BE2C (cell line): ENCODE data around the gene MORN5.
A peak's percentile ranks its signal among the peaks of the same experiment; 100 is the strongest.

Experiments
- DNase-seq: peaks from one replicate; pipeline ENCODE4 v3.0.0-alpha.2; 2020
- H3K27me3 ChIP-seq: fragments of 250-450 bp; sonication (Bioruptor Pico); 2 replicates; pipeline ENCODE4 v1.5.1; 2020; ENCODE audit warnings: mild to moderate bottlenecking
- H3K36me3 ChIP-seq: fragments of 250-450 bp; sonication (Bioruptor Pico); 2 replicates; pipeline ENCODE4 v1.5.1; 2020; ENCODE audit warnings: mild to moderate bottlenecking
- H3K4me1 ChIP-seq: fragments of 250-450 bp; sonication (Bioruptor Pico); 2 replicates; pipeline ENCODE4 v1.5.1; 2020
- H3K4me3 ChIP-seq: 2 replicates; pipeline ENCODE4 v1.5.1; 2011; ENCODE audit warnings: low read depth, low read length
- H3K9me3 ChIP-seq: fragments of 250-450 bp; sonication (Bioruptor Pico); 2 replicates; pipeline ENCODE4 v1.5.1; 2020
- TF ChIP-seq, protein P1 (sequence below): IDR thresholded peaks from 2 replicates; pipeline ENCODE4 v1.5.1; 2012; ENCODE audit warnings: mild to moderate bottlenecking, low read depth, low read length

Gene MORN5

DNA sequence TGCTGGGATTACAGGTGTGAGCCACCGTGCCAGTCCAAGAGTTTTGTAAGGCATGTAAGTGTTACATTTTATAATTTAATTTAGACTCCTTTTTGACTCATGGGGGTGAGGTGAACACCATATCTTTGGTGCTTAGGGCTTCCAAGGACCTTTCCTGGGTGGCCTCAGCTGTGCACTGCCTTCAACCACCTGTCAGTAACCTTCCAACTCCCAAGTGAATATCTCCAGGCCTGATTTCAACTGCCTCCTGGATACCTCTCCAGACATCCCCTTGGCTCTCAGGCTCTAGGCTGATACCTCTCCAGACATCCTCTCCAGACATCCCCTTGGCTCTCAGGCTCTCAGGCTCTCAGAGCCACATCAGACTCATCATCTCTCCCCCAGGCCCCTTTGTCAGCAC, 35.7 kb upstream of the MORN5 start:
- no peaks in the 10 kb centered on the region for H3K36me3 ChIP-seq
- no peaks in the 10 kb centered on the region for H3K9me3 ChIP-seq
- no peak overlapping the region for H3K4me3 ChIP-seq
- DNase-seq: no peak
- no peaks in the 10 kb centered on the region for H3K27me3 ChIP-seq
- H3K4me1 ChIP-seq: no peaks in the 10 kb centered on the region
- TF ChIP-seq, protein P1, sequence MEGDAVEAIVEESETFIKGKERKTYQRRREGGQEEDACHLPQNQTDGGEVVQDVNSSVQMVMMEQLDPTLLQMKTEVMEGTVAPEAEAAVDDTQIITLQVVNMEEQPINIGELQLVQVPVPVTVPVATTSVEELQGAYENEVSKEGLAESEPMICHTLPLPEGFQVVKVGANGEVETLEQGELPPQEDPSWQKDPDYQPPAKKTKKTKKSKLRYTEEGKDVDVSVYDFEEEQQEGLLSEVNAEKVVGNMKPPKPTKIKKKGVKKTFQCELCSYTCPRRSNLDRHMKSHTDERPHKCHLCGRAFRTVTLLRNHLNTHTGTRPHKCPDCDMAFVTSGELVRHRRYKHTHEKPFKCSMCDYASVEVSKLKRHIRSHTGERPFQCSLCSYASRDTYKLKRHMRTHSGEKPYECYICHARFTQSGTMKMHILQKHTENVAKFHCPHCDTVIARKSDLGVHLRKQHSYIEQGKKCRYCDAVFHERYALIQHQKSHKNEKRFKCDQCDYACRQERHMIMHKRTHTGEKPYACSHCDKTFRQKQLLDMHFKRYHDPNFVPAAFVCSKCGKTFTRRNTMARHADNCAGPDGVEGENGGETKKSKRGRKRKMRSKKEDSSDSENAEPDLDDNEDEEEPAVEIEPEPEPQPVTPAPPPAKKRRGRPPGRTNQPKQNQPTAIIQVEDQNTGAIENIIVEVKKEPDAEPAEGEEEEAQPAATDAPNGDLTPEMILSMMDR: no peak

DNA sequence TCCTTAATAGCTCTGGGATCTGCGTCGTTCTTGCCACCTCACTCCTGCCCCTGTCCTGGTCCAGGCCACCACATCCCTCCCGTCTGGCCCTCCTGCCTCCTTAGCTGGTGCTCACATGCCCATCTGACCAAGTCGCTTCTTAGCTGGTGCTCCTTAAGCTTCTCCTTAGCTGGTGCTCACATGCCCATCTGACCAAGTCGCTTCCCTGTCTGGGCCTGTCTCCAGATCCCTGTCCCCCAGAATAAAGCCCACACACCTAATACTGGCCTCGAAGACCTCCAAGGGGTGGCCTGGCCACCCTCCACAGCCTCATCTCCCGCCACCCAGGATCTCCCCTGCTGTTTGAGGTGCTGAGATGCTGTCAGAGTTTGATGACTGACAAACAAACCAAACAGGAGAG, 35.2 kb upstream of the MORN5 start:
- no peaks in the 10 kb centered on the region for H3K36me3 ChIP-seq
- no peaks in the 10 kb centered on the region for H3K4me1 ChIP-seq
- H3K4me3 ChIP-seq: no peak overlapping the region
- TF ChIP-seq, protein P1: no peak
- H3K9me3 ChIP-seq: no peaks in the 10 kb centered on the region
- no peaks in the 10 kb centered on the region for H3K27me3 ChIP-seq
- DNase-seq: no peak

DNA sequence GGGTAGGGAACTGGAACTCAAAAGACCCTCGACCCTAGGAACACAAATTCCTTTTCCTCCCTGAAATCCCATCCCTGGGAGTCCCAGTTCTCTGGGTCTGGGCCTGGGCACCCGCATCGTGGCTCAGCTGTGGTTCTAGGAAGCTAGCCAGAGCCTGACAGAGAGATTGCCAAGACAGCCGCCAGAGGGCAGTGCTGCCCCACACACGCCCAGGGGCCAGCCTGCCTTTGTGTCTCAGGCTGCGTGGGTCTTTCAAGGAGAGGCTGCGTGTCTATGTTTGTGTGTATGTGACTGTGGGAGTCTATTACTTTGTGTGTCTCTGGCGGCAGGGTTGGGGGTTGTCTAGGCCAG, 34.6 kb upstream of the MORN5 start:
- Histone ChIP-seq H3K4me1 (no peaks in the 10 kb centered on the region), H3K36me3 (no peaks in the 10 kb centered on the region), H3K4me3 (no peak overlapping the region), H3K9me3 (no peaks in the 10 kb centered on the region), H3K27me3 (no peaks in the 10 kb centered on the region)
- TF ChIP-seq, protein P1: peak; percentile 97
- DNase-seq: peak; percentile 83

DNA sequence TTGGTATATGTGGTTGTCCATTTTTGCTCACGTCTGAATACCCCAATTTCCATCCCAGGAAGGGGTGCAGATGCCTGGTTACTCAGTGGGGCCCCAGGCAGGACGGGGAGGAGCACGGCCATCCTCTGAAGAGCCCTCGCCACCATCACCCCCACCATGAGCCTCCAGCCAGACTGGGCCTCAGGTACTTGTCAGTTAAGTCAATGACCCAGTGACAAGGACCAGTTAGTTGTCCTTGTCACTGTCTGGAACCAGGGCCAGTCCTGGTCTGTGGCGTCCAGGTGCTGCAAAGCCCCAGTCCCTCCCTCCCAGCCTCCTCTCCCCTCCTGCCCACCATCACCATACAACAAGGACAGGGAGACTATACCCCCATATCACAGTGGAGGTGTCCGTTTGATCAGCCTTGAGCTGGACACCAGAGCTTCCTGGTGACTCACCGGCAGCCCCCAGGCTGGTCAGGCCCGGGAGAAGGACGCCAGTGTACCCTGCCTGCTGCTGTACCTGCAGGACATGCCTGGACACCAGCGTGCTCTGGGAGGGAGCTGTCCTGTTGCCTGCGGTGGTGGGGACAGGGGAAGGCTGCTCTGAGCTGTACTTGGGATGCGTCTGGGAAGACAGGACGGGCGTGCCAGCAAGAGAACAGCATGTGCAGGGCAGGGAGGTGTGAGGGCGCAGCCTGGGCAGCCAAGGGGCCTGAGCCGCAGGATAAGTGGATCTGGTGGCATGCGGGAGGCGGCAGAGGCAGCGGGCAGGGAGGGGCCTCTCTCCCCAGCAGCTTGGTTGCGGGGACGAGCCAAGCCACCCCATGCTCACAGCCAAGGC, 34.0 kb upstream of the MORN5 start:
- Histone ChIP-seq H3K36me3 (no peaks in the 10 kb centered on the region), H3K9me3 (no peaks in the 10 kb centered on the region), H3K4me3 (no peak overlapping the region), H3K27me3 (no peaks in the 10 kb centered on the region), H3K4me1 (no peaks in the 10 kb centered on the region)
- no peak for DNase-seq
- TF ChIP-seq, protein P1: no peak

DNA sequence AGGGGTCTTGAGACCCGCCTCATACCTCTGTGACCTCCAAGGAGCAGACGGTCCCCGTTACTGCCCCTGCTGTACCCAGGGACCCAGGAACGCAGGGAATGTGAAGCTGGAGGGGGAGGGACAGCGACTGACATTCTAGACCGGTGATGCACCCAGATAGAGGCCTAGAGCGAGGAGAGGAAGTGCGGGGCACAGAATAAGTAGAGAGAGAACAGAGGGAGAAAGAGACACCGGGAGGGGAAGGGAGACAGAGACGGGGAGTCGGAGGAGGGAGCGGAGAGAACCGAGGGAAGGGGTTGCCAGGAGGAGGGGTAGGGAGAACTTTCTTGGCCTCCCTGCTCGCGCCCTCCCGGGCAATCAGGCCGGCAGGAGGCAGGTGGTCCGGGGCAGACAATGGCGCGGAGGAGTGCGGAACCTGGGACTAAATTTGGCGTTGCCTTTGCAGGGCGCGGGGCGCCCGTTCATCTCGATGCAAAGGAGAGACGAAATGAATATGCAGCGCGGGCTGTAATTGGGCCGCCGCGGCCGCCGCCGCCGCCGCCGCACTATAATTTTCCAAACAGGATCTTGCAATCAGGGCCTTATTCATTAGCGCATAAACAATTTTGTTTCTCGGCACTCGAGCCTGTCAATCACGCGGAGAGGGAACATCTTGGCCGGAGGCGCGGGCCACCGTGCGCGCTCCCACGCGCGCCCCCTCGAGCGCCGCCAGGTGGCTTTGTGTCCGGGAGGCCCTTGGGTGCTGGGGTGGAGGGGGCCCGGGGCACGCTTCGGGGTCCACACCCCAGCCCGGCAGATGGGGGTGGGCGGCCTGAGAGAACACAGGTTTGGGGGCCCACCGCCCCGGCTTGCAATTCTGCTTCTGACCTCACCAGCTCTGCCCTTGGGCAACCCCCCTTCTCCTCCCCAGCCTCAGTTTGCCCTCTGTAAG, 33.1 kb upstream of the MORN5 start:
- Histone ChIP-seq H3K36me3 (no peaks in the 10 kb centered on the region), H3K9me3 (no peaks in the 10 kb centered on the region), H3K4me3 (no peak overlapping the region), H3K27me3 (no peaks in the 10 kb centered on the region), H3K4me1 (peaks cover 3% of the 10 kb centered on the region; the same call in 1 of the 2 replicates)
- no peak for DNase-seq
- TF ChIP-seq, protein P1: no peak
